HAP-1 (cell line): ENCODE results near the gene MNT.

Experiments used
- DNase-seq, 2 experiments: peaks; one replicate each; pipeline ENCODE4 v3.0.0-alpha.2; 2016 to 2020; ENCODE audit warnings: low spot score in 2 of 2
- H3K27me3 ChIP-seq: fragments of 250-450 bp; sonication (Bioruptor Pico); 2 replicates; pipeline ENCODE4 v1.5.1; 2020; ENCODE audit warnings: low read depth, mild to moderate bottlenecking, moderate library complexity
- H3K36me3 ChIP-seq: fragments of 250-450 bp; sonication (Bioruptor Pico); replicated peaks from 2 replicates; pipeline ENCODE4 v1.5.1; 2020; ENCODE audit warnings: mild to moderate bottlenecking
- H3K4me1 ChIP-seq: fragments of 250-450 bp; sonication (Bioruptor Pico); 2 replicates; pipeline ENCODE4 v1.5.1; 2020; ENCODE audit warnings: mild to moderate bottlenecking
- H3K4me3 ChIP-seq: fragments of 250-450 bp; sonication (Bioruptor Pico); 2 replicates; pipeline ENCODE4 v1.5.1; 2020; ENCODE audit warnings: mild to moderate bottlenecking, moderate library complexity
- H3K9me3 ChIP-seq: fragments of 250-450 bp; sonication (Bioruptor Pico); 2 replicates; pipeline ENCODE4 v1.5.1; 2020; ENCODE audit warnings: mild to moderate bottlenecking, moderate library complexity
- in situ Hi-C: fragments of 300-500 bp; cut with MboI; formaldehyde crosslinking; loops from 3 replicates; pipeline ENCODE4 v1.14.3; 2020; ENCODE audit warnings: low sequenced_read_pairs, inconsistent platforms, mixed read lengths

Gene MNT

DNA sequence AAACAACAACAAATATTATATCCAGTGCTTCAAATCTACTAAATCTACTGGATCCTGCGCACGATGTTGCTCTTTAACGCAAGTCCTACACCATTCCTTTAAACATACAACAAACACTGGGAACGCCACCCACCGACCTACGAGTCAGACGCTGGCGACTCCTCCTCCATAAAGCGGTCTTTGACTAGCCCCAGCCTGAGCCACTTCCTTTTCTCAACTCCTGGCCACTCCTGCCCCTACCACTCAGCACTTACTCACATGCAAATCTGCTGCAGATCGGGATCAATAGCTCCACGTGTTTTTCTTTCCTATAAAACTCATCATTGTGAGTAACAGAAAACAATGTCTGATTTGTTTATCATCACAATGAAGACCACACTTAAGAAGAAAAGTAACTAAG, 32.8 kb upstream of the MNT start:
- no peaks in the 10 kb centered on the region for H3K9me3 ChIP-seq
- peak; percentile 79 to 89 for DNase-seq
- H3K4me1 ChIP-seq = peaks cover 13% of the 10 kb centered on the region
- no peaks in the 10 kb centered on the region for H3K27me3 ChIP-seq
- peaks cover 36% of the 10 kb centered on the region for H3K36me3 ChIP-seq
- in situ Hi-C loops = no loop called here
- no peak overlapping the region for H3K4me3 ChIP-seq

DNA sequence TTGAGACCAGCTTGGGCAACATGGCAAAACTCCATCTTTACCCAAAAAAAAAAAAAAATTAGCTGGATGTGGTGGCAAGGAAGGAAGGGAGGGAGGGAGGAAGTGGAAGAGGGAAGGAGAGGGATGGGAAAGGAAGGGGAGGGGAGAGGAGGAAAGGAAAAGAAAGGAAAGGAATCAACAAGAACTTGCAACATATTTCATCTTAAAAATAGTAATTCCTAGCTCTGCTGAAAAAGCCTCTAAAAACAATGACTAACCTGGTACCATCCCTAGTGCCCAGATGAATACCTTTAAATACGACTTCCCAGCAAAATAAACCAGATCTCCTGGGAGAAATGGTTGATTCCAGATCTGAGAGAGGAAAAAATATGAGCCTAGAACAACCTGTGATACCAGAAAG, 27.1 kb upstream of the MNT start:
- Histone ChIP-seq H3K36me3 (peaks cover 23% of the 10 kb centered on the region), H3K4me3 (no peak overlapping the region), H3K4me1 (peaks cover 4% of the 10 kb centered on the region; the same call in 1 of the 2 replicates), H3K9me3 (no peaks in the 10 kb centered on the region), H3K27me3 (no peaks in the 10 kb centered on the region)
- in situ Hi-C loops = no loop called here
- no peak for DNase-seq

DNA sequence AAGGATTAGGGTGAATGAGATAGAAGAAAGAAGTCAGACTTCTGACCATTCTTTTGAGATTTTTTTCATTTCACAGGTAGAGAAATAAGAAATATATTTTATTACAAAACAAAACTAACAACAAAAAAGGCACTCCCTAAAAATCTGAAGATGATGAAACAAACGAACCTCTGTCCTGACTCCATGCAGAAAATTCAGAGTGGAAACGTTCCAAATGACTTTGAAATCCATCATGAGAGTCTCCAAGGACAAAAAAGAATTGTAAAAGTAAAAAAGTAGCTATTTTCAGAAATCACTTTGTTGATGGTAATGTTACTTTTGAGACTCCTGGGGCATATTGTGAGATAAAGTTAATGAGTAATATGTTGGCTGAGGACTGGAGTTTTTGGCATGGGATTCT, 26.4 kb upstream of the MNT start:
- in situ Hi-C loops = no loop called here
- Histone ChIP-seq H3K36me3 (peaks cover 21% of the 10 kb centered on the region), H3K4me1 (peaks cover 4% of the 10 kb centered on the region; the same call in 1 of the 2 replicates), H3K9me3 (no peaks in the 10 kb centered on the region), H3K4me3 (no peak overlapping the region), H3K27me3 (no peaks in the 10 kb centered on the region)
- no peak for DNase-seq

DNA sequence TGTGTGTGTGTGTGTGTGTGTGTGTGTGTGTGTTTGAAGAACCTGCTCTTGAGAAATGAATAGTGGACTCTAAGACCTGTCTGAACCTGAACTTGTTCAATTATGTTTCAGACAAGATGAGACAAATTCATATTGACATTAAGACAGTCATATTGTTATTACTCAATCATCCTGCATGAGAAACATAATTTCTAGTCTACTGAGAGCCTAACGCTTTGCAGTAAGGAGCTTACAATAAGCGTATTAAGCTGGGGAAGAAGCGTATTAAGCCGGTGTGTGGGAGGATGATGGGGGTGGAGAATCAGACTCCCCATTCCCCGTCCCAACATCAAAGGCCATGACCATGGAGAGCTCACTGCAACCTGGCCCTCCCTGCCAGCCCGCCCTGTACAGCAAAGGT, 22.4 kb upstream of the MNT start:
- DNase-seq = no peak
- H3K9me3 ChIP-seq = no peaks in the 10 kb centered on the region
- H3K4me1 ChIP-seq = peaks cover 4% of the 10 kb centered on the region; the same call in 1 of the 2 replicates
- no peak overlapping the region for H3K4me3 ChIP-seq
- H3K36me3 ChIP-seq = peaks cover 45% of the 10 kb centered on the region
- in situ Hi-C loops = loop anchor here (5.0 kb wide), 1 partner anchor 46 kb away; no protein-coding TSS in a partner anchor
- H3K27me3 ChIP-seq = no peaks in the 10 kb centered on the region

DNA sequence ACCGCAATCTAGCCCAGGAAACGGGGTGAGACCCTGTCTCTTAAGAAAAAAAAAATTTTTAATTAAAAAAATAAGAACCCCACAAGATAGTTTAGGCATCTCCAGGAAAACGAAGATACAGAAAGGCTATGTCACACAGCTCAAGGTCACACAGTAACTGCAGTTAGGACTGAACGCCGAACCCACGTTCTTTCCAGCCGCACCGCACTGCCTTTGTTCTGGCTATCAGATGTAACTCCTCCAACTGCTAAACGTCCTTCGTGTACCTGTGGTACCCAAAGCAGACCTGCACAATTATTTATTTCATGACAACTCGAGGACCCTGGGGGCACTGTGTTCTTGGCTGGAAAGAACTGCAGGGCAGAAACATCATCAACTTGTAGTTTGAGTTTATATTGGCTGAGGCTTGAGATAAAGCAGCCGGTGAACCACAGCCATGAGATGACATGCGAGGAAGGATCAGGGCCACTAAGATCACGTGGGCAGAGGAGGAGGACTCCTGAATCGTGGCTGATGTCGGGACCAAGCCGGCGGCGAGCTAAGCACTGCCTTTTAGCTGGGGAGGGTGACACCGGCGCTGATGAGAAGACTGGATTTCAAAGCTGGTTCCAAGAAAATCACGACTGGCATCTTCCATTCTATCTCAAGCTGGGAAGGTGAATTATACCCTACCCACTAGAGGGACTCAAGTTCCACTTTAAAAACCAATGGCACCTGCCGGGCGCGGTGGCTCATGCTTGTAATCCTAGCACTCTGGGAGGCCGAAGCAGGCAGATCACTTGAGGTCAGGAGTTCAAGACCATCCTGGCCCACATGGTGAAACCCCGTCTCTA, 20.7 kb upstream of the MNT start:
- DNase-seq = no peak
- in situ Hi-C loops = loop anchor here (5.0 kb wide), 1 partner anchor 44 kb away; no protein-coding TSS in a partner anchor
- H3K4me1 ChIP-seq = peaks cover 4% of the 10 kb centered on the region; the same call in 1 of the 2 replicates
- H3K4me3 ChIP-seq = no peak overlapping the region
- no peaks in the 10 kb centered on the region for H3K27me3 ChIP-seq
- H3K36me3 ChIP-seq = peaks cover 40% of the 10 kb centered on the region
- no peaks in the 10 kb centered on the region for H3K9me3 ChIP-seq

DNA sequence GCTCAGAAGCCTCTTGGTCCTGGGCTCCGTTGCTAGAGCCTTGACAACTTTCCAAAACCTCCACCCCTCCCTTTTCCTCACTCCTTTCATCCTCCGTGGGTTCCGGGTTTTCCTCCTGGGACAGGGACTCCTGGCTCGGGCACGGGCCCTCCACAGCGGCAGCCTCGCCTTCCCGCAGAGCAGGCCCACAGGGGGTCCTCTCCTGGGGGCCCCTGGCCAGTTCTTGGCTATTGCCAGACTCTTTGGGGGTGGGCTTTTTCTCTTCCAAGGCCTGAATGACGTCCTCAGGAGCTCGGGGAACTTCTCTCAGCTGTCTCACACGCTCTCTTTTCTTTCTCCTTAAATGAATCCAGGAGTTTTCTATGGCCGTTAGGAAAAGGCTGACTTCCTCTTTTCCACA, 19.3 kb upstream of the MNT start:
- Histone ChIP-seq H3K4me1 (peaks cover 3% of the 10 kb centered on the region; the same call in 1 of the 2 replicates), H3K4me3 (no peak overlapping the region), H3K27me3 (no peaks in the 10 kb centered on the region), H3K9me3 (no peaks in the 10 kb centered on the region), H3K36me3 (peaks cover 47% of the 10 kb centered on the region)
- no peak for DNase-seq
- in situ Hi-C loops = loop anchor here (5.0 kb wide), 1 partner anchor 43 kb away; no protein-coding TSS in a partner anchor

DNA sequence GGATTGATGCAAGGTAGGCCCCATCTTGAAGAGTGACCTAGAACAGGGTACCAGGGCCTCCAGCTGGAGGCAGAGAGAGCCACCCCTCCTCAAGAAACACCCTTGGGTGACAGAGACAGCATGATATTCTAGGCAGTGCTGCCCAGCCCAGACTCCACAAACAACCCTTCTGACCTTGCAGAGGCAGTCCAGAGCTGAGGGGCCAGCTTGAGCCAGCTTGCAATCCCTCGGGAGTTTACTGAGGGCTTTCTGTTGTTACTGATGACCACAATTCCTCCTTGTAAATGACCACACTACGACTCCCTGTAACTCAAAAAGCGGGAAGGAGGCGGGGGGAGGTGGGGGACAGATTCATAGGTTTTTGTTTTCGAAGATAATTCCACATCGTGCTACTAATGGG, 18.6 kb upstream of the MNT start:
- Histone ChIP-seq H3K27me3 (no peaks in the 10 kb centered on the region), H3K36me3 (peaks cover 49% of the 10 kb centered on the region), H3K4me3 (no peak overlapping the region), H3K4me1 (no peaks in the 10 kb centered on the region), H3K9me3 (no peaks in the 10 kb centered on the region)
- DNase-seq = no peak
- in situ Hi-C loops = no loop called here

DNA sequence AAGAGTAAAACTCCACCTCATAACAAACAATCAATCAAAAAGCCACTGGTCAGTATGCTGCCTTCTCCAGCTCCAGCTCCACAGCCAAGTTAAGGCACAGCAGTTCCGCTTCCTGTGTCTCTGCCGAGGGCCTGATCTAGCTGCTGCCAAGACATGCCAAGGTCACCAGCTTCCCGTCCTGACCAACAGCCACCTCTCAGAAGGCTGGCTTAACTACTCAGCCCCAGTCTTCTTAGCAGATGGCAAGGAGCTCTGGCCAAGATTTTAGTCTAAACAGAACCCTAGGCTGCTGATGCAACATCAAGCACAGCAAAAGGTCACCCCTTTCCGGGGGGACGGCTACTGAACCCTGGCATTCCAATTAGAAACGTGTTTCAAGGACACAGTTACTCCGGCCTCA, 17.7 kb upstream of the MNT start:
- no peak overlapping the region for H3K4me3 ChIP-seq
- no peaks in the 10 kb centered on the region for H3K27me3 ChIP-seq
- DNase-seq = no peak
- peaks cover 57% of the 10 kb centered on the region for H3K36me3 ChIP-seq
- no peaks in the 10 kb centered on the region for H3K9me3 ChIP-seq
- in situ Hi-C loops = no loop called here
- H3K4me1 ChIP-seq = no peaks in the 10 kb centered on the region

DNA sequence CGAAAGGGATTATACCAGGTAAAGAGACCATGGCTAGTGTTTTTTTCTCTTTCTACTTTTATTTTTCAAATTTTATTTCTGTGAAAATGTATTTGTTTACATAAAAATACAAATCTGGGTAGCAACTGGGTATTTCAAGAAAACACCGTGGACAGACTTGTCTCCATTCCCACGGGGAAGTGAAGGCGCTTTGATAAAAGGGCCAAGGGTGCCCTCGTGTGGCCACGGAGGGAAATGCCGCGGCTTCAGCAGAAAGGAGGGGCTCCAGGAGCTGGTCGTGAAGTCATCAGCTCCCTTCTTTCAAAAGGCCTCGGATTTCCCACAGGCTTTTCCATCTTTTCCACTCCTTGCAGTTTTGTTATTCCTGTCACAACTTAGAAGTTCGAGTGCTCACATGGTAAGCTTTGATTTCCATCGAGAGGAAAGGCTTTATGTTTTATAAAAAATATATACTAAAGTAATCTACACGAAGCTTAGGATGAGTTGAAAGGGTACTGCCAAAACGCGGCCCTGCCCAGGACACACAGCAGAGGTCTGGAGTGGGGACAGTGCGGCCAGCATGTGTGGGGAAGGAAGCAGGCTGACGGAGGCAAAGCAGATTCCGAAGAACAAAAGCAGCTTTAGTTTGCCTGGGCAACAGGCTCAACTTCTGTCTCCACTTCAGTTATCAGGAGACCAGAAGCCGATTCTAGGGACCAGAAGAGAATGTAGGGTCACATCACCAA, 15.3 kb upstream of the MNT start:
- peak; percentile 73 to 93 for DNase-seq
- Histone ChIP-seq H3K4me1 (no peaks in the 10 kb centered on the region), H3K9me3 (no peaks in the 10 kb centered on the region), H3K27me3 (no peaks in the 10 kb centered on the region), H3K4me3 (no peak overlapping the region), H3K36me3 (peaks cover 47% of the 10 kb centered on the region)
- in situ Hi-C loops = no loop called here

DNA sequence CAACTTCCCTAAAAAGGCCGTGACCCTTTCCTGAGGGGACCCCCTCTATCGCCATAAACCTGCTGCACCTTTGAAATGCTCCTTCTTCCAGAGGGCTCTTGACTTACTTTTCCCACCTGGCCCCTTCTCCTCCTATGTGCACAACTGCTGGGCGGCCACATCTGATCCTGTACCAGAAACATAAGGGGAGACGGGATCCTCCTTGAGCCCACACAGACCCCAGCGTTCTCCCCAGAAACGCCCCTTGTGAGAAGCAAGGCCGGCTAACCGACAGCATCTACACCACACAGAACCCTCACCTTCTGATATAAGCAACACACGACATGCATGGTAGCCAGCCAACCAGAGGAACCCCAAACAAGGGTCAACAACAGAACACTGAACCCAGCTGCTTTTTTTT, 14.2 kb upstream of the MNT start:
- in situ Hi-C loops = no loop called here
- Histone ChIP-seq H3K4me1 (no peaks in the 10 kb centered on the region), H3K27me3 (no peaks in the 10 kb centered on the region), H3K9me3 (no peaks in the 10 kb centered on the region), H3K36me3 (peaks cover 39% of the 10 kb centered on the region), H3K4me3 (no peak overlapping the region)
- no peak for DNase-seq

DNA sequence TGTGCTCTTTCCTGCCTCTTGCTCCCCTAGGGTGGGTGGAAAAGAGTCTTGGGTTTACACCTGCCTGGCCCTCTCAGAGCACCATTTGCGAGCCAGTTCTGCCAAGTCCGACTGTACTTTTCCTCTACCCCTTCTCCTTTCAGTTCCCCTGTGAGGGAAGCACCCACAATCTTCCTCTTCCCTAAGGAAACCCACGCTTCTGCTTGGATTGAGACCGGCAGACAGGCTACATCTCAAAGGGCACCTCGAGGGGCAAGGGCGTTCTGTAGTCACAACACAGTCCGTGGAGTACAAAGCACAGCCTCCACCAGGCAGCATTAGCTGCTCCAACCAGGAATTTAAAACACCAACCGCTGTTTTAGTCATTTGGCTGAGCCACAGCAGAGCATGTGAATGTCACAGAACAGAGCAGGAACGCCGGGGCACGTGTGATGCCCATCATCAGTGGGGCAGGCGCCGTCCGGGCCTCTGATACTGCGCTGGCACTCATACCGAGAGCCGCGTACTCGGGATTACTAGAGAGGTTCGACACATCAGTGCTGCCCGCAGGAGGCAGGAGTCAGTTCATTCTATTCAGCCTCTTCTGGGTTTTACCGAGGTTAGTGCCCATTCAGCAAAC, 13.7 kb upstream of the MNT start:
- DNase-seq = no peak
- in situ Hi-C loops = no loop called here
- H3K4me1 ChIP-seq = no peaks in the 10 kb centered on the region

DNA sequence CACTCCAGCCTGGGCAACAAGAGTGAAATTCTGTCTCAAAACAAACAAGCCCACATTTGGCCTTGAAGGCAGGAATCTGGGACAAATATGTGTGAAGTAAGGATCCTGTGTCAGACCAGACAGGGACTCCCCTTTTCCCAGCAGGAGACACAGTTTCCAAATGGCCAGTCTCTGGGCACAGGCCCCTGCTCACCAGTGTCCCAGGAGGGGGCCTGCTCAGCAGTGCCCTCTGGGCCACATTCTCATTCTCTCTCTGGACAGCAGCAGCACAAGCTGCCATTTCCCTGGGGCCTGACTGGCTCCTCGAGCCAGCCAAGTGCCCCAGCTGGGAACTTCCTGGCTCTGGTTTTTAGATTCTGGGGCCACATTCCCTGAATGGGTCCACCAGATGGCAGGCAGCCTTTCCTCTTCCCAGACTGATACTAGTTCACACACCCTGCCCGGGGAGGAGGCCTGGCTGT, 11.7 kb upstream of the MNT start:
- Histone ChIP-seq H3K36me3 (peaks cover 22% of the 10 kb centered on the region), H3K4me3 (no peak overlapping the region), H3K9me3 (no peaks in the 10 kb centered on the region), H3K4me1 (no peaks in the 10 kb centered on the region), H3K27me3 (no peaks in the 10 kb centered on the region)
- no peak for DNase-seq
- in situ Hi-C loops = no loop called here

More for the DNA sequence above, 13.7 kb upstream of the MNT start:
- Histone ChIP-seq H3K36me3 (peaks cover 33% of the 10 kb centered on the region), H3K27me3 (no peaks in the 10 kb centered on the region), H3K9me3 (no peaks in the 10 kb centered on the region), H3K4me3 (no peak overlapping the region)

DNA sequence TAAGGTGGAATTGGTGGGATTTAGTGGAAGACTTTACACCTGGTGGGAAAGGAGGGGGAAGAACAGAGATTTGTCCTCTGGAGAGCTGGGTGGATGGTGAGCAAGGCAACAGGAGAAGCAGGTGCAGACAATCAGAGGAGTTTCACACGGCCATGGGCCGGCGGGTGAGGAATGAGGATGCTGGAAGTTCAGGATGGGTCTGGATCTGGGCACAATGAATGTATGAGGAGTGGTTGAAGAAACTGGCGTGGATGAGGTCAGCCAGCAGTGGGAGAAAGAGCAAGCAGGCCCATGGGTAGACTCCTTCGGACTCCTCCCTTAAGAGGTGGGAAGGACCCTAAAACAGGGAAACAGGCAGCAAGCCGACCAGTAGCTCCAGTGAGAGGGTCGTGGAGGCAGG, 10.1 kb upstream of the MNT start:
- no peaks in the 10 kb centered on the region for H3K4me1 ChIP-seq
- in situ Hi-C loops = no loop called here
- no peaks in the 10 kb centered on the region for H3K9me3 ChIP-seq
- no peak overlapping the region for H3K4me3 ChIP-seq
- peaks cover 18% of the 10 kb centered on the region for H3K36me3 ChIP-seq
- no peak for DNase-seq
- no peaks in the 10 kb centered on the region for H3K27me3 ChIP-seq
